Activated CD8-positive, alpha-beta memory T cell treated with anti-CD3 and anti-CD28 coated beads, Interleukin-2, amount 50 U/mL, for 1 hour (primary cell): ENCODE measurements around the gene NUBPL.
"Not testable (repeated sequence)": the region's sequence is repeated elsewhere in the genome, so short reads cannot be mapped to it uniquely, and the experiment has no call there.

Source experiments
- DNase-seq: peaks from one replicate; pipeline ENCODE4 v3.0.0-alpha.2; 2020; ENCODE audit errors: extremely low read depth

The NUBPL gene

DNA sequence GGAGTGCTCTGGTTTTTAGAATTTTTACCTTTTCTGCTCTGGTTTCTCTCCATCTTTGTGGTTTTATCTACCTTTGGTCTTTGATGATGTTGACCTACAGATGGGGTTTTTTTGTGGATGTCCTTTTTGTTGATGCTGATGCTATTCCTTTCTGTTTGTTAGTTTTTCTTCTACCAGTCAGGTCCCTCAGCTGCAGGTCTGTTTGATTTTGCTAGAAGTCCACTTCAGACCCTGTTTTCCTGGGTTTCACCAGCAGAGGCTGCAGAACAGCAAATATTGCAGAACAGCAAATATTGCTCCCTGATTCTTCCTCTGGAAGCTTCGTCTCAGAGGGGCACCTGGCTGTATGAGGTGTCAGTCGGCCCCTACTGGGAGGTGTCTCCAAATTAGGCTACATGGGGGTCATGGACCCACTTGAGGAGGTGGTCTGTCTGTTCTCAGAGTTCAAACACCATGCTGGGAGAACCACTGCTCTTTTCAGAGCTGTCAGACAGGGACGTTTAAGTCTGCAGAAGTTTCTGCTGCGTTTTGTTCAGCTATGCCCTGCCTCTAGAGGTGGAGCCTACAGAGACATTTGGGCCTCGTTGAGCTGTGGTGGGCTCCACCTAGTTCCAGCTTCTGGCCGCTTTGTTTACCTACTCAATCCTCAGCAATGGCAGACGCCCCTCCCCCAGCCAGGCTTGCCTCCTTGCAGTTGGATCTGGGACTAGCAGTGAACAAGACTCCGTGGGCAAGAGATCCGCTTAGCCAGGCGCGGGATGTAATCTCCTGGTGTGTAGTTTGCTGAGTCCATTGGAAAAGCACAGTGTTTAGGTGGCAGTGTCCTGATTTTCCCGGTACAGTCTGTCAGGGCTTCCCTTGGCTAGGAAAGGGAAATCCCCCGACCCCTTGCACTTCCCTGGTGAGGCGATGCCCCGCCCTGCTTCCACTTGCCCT, 250.8 kb downstream of the NUBPL start:
- not testable (repeated sequence) for DNase-seq

- not testable (repeated sequence) for DNase-seq
These were observed 252.7 kb downstream of the NUBPL start for GRCh38 chr14:31813724-31814490.

DNA sequence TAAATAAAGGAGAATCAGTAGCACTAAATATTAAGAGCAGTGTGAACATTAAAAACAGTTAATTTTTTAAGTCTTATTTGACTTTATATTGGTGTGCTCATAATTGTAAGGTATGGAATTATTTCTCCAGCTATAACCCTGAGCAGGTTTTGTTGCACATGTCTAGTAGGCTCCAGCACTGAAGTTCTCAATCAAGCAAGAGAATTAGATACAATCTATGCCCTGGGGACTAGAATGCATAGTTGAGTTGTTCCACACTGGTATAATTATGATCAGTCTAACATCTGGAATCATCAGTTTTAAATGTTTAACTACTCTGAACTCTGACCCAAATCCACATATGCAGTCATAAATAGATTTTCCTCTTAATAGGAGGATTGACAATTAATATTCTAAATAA, 258.1 kb downstream of the NUBPL start:
- DNase-seq = no peak

DNA sequence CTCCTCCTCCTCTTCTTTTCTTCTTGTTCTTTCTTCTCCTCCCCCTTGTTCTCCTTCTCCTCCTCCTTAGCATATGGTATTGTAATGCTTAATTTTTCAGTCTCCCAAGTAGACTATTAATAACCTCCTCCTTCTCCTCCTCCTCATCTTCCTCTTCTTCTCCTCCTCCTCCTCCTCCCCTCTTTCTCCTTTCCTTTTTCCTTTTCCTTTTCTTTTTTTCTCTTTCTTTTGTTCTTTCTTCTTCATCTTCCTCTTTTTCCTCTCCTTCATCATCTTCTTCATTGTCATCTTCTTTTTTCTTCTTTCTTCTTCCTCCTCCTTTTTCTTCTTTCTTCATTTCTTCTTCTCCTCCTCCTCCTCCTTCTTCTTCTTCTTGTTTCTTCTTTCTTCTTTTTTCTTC, 264.3 kb downstream of the NUBPL start:
- no peak for DNase-seq

GRCh38 chr14:31827325-31827724, 266.1 kb downstream of the NUBPL start:
- DNase-seq = no peak

GRCh38 chr14:31828946-31829868, 268.0 kb downstream of the NUBPL start:
- no peak for DNase-seq

- DNase-seq = no peak
These were observed 273.4 kb downstream of the NUBPL start for GRCh38 chr14:31834616-31835015.

- no peak for DNase-seq
These were observed 273.8 kb downstream of the NUBPL start for GRCh38 chr14:31835049-31835448.

DNA sequence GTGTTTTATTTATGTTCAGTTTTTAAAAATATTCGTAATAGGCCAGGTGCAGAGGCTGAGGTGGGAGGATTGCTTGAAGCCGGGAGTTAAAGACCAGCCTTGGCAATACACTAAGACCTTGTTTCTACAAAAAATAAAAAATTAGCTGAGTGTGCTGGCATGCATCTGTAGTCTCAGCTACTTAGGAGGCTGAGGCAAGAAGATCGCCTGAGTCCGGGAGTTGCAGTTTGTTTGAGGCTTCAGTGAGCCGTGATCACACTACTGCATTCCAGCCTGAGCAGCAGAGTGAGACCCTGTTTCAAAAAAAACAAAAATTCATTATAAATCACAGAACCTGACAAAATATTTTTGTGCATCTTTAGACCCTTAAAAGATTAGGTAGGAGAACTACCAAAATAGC, 275.8 kb downstream of the NUBPL start:
- no peak for DNase-seq

GRCh38 chr14:31842899-31843298, 281.7 kb downstream of the NUBPL start:
- DNase-seq = no peak

DNA sequence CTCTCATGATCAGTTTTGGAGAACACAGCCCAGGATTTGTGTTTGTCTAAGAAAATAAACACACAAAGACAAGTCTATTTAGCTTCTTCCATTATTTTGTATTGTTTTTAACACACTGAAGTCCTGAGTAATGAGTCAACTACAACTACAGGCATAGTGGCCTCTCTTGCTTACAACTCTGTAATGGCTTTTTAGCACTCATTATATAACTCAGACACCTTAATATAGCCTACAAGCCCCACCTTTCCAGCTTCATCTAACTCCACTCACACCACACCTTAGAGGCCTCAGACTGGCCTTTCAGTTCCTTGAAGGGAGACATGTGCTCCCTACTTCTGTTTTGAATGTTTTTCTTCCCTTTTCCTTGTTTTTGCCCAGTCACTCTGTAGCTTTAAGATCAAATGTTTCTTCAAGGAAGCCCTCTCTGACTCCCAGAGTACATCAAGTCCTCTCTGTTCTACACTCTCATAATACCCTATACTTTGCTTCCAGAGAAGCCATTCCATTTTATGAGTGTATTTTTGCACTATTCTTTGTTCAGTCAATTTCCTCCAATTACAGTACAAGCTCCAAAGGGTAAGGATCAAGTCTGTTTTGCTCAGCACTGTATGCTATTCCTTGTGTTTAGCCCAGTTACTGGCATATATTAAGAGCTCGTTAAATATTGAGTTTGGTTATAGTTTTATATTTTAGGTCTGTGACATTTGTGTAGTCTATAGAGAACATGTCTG, 282.3 kb downstream of the NUBPL start:
- DNase-seq = no peak

- DNase-seq = no peak
These were observed 293.4 kb downstream of the NUBPL start for GRCh38 chr14:31854508-31855075.

DNA sequence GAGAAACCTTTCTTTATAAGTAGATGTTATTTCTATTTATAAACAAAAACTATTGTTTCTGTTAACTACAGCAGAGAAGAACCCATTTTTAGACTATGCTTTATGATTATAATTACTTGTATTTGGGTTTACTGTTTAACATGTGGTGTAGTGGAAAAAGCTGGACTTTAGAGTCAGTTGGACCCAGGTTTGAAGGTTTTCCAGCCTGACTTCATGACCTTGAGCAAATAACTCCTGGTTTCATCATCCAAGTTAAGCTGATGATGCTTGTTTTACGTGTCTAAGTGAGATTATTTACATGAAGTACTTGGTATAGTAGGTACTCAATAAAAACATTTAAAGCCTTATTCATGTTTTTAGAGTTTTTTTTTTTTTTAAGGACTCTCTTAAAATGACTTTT, 294.1 kb downstream of the NUBPL start:
- no peak for DNase-seq

- DNase-seq = not testable (repeated sequence)
These were observed 294.8 kb downstream of the NUBPL start for GRCh38 chr14:31856003-31856402.

GRCh38 chr14:31858868-31859267, 297.7 kb downstream of the NUBPL start:
- DNase-seq = no peak

- DNase-seq = no peak
These were observed 304.0 kb downstream of the NUBPL start for GRCh38 chr14:31864937-31865855.

DNA sequence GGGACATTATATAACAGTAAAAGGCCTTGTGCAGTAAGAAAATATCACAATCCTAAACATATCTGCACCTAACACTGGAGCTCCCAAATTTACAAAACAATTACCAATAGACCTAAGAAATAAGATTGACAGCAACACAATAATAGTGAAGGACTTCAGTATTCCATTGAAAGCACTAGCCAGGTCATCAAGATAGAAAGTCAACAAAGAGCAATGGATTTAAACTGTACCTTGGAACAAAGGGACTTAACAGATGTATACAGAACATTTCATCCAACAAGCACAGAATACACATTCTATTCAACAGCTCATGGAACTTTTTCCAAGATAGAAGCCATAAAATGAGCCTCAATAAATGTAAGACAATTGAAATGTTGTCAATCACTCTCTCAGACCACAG, 306.4 kb downstream of the NUBPL start:
- no peak for DNase-seq

DNA sequence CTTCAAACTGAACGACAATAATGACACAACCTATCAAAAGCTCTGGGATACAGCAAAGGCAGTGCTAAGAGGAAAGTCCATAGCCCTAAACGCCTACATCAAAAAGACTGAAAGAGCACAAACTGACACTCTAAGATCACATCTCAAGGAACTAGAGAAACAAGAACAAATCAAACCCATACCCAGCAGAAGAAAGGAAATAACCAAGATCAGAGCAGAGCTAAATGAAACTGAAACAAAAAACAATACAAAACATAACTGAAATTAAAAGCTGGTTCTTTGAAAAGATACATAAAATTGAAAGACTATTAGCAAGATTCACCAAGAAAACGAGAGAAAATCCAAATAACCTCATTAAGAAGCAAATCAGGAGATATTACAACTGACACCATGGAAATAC, 306.9 kb downstream of the NUBPL start:
- not testable (repeated sequence) for DNase-seq

GRCh38 chr14:31876741-31877140, 315.5 kb downstream of the NUBPL start:
- DNase-seq = no peak
